ENCODE results near the gene DUSP12.

DUSP12 gene

DNA sequence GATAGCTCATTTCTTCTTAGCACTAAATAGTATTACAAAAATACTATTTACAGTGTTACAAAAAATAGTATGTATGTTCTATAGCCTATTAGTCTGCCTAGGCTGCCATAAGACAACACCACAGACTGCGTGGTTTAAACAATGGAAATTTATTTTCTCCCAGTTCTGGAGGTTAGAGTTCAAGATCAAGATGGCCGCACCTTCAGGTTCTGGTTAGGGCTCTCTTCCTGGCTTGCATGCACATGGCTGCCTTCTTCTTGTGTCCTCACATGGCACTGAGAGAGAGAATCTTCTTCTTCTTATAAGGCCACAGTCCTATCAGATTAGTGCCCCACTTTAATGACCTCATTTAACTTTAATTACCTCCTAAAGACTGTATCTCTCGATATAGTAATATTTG lies 20.7 kb downstream of the DUSP12 start:
- no peak for DNase-seq (ENCODE audit: low read depth)

GRCh38 chr1:161771161-161771560 lies 21.6 kb downstream of the DUSP12 start:
- DNase-seq (ENCODE audit: low read depth): no peak

DNA sequence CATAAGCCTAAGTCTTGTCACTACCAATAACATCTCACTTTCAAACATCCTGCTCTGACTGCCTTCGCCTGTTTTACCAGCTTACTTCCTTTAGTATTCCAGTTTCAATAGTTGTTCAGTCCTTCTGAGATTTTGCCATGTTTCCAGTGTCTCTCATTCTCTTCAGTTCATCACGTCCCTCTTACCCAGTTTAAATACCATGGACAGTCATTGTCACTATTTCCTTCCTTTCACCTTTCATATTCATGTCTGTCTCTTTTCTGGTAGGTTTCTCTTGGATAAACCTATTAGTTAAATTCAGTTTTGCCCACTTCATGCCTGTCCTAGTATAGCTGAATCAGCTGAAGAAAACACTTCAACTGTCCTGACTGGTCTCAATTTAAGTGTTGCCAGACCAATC lies 22.4 kb downstream of the DUSP12 start:
- DNase-seq (ENCODE audit: low read depth): no peak

DNA sequence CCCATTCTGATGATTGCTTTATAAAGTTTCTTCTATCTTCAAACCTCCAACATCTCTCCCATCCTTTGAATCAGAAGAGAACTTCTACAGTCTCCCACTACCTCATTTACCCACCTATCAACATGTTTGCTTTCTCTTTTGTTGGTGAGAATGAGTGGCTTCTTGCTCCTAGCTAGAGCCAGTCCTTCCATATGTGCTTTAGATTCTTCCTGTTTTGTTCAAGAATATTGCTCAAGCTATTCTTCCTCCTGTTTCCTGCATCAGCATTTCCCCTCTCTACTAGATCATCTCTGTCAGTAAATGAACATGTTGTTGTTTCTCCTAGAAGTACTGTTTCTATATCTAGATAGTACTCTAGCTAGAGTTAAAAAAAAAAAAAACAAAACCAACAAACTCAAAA lies 22.8 kb downstream of the DUSP12 start:
- DNase-seq (ENCODE audit: low read depth): no peak

GRCh38 chr1:161773791-161774190 lies 24.2 kb downstream of the DUSP12 start:
- no peak for DNase-seq (ENCODE audit: low read depth)

- DNase-seq (ENCODE audit: low read depth): no peak
Measured at GRCh38 chr1:161777261-161777660, 27.7 kb downstream of the DUSP12 start.

DNA sequence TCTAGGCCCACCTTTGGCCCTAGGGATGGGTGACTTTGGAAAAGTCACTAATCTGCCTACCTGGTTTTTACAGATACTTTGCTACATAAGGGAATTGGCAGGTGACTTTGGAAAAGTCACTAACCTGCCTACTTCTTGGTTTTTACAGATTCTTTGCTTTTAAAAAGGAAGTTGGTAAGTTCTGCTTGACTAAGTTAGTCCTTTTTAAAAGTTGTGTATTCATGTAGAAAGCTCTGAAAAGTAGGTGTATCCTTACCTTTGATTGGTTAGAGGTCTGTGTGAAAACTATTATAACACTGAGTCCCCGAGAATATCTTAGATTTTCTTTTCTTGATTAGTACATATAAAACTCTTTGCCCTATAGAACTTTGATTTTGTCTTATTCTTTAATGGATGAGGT lies 28.9 kb downstream of the DUSP12 start:
- no peak for DNase-seq (ENCODE audit: low read depth)

GRCh38 chr1:161779393-161779792 lies 29.8 kb downstream of the DUSP12 start:
- DNase-seq (ENCODE audit: low read depth): no peak

DNA sequence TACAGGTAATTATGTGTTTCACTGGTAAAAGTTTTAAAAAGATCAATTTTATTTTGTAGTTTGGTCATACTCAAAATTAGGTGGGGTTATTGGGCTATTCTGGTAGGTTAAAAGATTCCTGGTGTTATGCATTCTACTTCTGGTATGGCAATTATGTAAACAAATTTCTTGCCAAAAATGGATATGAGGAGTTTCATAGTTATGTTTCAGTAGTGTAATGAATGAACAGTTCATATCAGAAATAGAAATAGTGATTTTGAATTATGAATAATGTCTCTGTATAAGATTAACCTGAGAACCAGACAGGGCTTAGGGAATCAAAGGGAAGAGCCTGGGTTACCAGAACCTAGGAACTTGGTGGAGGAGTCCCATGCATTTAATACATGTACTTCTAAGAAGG lies 32.4 kb downstream of the DUSP12 start:
- DNase-seq (ENCODE audit: low read depth): no peak

DNA sequence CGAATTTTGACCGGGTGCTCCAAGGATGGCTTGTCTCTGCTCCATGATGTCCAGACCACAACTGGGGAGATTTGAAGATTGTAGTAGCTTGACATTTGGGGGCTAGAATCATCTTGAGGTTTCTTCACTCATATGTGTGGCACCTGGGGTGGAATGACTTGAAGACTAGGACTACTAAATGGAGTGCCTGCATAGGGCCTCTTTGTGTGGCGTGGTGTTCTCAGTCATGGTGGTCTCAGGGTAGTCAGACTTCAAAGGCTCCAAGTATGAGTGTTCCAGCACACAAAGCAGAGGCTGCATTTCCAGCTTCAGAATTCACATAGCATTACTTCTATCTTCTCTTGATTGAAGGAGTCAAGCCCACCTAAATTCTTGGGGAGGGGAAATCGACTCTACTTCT lies 33.3 kb downstream of the DUSP12 start:
- no peak for DNase-seq (ENCODE audit: low read depth)

DNA sequence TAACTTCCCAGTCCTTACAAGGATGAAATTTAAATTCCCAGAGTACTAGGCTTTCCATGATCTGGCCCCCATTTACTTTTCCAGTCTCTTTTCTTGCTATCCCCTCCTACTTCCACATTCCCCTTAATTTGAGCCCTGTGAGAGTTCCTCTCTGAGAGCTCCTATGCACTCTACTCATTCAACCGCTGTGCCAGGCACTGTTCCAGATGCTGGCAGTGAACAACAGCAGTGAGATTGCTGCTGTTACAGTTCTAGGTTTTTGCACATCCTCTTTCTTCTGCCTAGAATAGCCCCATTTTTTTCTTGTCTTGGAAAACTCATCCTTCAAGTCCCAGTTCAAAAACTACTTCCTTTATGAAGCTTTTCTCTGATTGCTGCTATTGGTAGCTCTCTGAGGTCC lies 35.4 kb downstream of the DUSP12 start:
- DNase-seq (ENCODE audit: low read depth): no peak

- DNase-seq (ENCODE audit: low read depth): no peak
Measured at GRCh38 chr1:161787355-161787754, 37.8 kb downstream of the DUSP12 start.

DNA sequence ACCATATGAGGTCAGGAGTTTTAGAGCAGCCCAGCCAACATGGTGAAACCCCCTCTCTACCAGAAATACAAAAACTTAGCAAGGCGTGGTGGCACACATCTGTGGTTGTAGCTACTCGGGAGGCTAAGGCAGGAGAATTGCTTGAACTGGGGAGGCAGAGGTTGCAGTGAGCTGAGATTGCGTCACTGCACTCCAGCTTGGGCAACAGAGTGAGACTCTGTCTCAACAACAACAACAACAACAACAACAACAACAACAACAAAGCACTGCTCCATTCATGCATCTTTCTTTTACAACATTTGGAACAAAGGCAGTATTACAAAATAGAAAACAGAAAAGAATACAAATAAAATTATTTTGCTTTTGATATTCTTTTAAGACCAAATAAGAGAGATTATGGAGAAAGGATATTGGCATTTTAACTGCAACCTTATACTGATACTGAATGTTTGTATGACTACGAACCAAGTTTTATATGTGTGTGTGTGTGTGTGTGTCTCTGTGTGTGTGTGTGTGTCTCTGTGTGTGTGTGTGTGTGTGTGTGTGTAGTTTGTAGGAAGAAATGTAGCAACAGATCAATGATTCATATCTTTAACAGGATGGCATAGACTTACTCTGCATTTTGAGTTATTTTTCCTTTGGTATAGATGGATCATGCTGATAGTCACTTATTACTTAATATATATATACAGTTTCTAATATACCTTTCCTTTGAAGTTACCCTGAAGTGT lies 41.2 kb downstream of the DUSP12 start:
- DNase-seq (ENCODE audit: low read depth): no peak

GRCh38 chr1:161791904-161792655 lies 42.5 kb downstream of the DUSP12 start:
- DNase-seq (ENCODE audit: low read depth): no peak

GRCh38 chr1:161792740-161793139 lies 43.2 kb downstream of the DUSP12 start:
- no peak for DNase-seq (ENCODE audit: low read depth)

DNA sequence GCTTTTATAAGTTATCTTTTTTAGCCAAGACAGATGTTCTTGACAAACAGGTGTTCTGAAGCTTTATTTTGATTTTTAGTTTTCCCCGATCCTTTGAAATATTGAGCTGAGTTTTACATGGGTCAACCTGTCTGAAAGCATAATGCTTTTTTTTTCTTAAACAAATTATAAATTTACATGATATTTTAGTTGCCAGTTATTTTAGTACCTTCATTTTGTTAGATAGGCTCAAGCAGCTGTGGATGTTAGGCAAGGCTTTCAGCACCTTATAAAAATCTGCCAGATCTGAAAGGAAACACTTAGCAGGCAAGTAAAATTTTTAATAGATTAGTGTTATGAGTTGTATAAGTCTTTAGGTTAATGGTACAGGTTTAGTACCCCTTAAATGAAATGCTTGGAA lies 50.2 kb downstream of the DUSP12 start:
- DNase-seq (ENCODE audit: low read depth): no peak

- no peak for DNase-seq (ENCODE audit: low read depth)
Measured at GRCh38 chr1:161801955-161802354, 52.4 kb downstream of the DUSP12 start.

DNA sequence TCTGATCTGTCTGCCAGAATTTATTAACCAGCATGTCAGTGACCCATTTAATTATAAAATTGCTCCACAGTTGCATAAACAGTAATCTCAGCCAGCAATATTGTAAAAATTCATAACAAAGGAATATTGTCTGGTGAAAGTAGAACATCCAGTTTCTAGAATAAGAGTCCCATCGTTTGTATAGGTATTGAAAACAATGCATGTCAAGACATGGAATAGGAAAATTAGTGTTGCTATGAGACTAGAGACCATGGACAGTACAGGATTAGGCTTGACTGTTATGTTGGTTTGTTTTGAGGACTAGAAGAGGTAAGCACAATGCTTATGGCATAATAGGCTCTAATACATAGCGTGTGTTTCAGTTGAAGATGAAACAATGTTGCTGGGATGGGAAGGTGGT lies 53.6 kb downstream of the DUSP12 start:
- DNase-seq (ENCODE audit: low read depth): no peak

GRCh38 chr1:161805399-161806197 lies 56.0 kb downstream of the DUSP12 start:
- no peak for DNase-seq (ENCODE audit: low read depth)
